HG03039 (cell line): Measurements from ENCODE around the gene TRAF3.

Source experiments
- ATAC-seq: cut with Tn5 transposase; IDR thresholded peaks from one replicate; pipeline ENCODE4 v1.9.1; 2021; ENCODE audit warnings: mild to moderate bottlenecking, moderate library complexity; ENCODE audit not compliant: unreplicated experiment

TRAF3 gene

GRCh38 chr14:102905116-102906108 lies 128.2 kb downstream of the TRAF3 start:
- no peak for ATAC-seq

GRCh38 chr14:102906616-102907302 lies 129.5 kb downstream of the TRAF3 start:
- no peak for ATAC-seq

DNA sequence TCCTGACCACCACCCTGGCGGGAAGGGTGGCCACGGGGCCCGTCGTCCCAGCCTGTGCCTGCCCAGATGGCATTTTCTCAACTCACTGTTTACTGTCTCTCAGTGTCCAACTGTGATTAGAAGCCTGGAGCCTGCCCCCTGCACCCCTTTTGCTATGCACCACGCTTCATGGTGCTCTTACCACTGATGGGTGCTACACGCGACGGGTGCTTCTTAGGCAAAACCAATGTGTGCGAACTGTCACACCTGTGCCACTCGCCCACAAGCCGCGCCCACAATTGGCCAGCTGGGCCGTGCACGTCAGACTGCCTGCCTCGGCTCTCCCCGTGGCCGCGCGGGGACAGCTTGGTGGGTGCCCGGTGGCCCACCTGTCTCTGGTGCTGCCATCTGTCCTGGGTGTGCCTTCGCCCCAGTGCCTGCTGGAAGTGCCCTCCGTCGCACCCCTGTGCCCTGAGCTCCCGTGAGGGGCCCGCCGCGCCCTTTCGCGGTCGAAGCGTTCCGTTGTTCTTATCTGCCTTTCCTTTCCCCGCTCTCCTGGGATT lies 130.1 kb downstream of the TRAF3 start:
- no peak for ATAC-seq

GRCh38 chr14:102907980-102908730 lies 130.9 kb downstream of the TRAF3 start:
- ATAC-seq = no peak

DNA sequence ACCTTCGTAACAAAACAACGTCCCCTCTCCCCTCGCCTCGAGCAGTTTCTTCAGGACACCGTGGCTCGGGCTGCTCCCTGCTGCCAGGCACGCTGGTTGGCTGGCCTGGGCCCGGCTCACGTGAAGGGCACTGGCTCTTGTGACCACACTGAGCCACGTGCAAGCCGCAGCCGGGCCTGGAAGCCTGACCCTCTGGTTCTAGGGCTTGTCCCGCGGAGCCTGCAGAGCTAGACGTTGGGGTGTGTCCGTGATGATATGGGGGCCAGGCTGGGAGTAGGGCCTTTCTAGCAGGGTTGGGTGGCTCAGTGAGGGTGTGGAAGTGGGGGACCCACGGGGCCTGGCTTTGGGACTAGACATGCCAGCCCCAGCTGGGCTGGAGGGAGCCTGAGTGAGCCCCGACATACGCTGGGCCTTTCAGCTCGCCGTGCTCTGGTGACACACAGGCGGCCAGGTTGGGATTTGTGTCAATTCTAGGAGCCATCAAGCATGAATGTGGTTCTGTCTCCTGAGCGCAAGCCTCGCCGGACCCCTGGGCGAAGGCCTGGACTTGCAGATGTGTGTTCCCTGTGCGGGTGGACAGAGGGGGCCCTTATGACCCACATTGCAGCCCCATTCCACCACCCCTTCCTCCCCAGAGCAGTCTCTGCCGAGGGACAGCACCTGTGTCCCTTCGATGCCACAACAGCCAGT lies 131.7 kb downstream of the TRAF3 start:
- ATAC-seq = no peak

DNA sequence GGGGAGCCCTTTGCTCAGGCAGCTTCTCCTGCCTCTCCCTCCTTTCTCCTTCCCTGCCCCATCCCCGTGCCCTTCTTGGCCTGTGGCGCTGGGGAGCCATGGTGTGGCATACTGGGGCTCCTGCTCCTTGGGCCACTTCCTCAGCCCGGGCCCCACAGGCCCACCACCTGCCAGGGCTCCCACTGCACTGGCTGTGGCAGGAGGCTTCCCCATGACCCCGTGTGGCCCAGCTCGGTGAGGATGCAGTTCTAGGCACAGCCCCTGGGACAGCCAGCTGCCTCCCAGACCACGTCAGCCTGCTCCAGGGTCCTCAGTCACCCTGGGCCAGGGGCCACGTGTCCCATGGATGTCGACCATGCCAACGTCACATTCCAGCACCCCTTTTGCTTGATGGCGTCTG lies 132.2 kb downstream of the TRAF3 start:
- no peak for ATAC-seq

DNA sequence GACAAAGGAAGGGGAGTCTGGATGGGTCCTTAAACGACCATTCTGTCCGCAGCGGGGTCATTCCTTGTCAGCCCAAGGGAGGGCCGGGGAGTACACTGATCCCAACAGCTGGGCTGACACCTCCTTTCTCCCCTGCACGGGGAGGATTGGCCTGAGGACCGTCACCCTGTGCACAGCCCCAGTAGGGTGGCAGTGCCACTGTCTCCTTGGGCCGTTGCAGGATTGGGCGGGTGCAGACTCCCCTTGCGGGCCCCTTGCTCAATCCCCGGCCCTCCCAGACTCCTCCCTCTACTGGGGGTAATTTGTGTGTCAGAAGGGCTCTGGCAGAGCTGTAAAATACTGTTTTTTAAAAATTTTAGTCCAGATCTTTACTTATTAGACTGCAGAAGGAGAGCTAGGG lies 132.7 kb downstream of the TRAF3 start:
- ATAC-seq = no peak

GRCh38 chr14:102910442-102910841 lies 133.2 kb downstream of the TRAF3 start:
- ATAC-seq = no peak

DNA sequence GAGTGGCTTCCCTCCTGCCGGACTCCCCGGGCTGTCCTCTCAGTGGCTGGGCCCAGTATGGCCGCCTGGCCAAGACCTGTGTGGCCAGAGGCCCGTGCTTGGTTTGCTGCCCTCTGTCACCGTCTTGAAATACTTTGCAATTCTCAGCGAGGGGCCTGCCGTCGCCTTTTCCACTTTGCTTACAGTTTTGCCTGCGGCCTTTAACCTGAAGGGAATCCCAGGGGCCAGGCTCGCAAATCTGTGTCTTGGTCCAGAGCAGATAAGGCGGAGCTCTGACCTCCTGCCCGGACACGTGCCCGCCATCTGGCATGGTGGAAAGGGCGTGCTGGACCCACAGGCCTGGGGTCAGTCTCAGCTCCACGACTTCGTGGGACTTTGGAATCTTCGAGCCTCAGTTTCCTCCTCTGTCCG lies 134.3 kb downstream of the TRAF3 start:
- no peak for ATAC-seq

- ATAC-seq = no peak
Observed at GRCh38 chr14:102911991-102912761, 134.9 kb downstream of the TRAF3 start.

DNA sequence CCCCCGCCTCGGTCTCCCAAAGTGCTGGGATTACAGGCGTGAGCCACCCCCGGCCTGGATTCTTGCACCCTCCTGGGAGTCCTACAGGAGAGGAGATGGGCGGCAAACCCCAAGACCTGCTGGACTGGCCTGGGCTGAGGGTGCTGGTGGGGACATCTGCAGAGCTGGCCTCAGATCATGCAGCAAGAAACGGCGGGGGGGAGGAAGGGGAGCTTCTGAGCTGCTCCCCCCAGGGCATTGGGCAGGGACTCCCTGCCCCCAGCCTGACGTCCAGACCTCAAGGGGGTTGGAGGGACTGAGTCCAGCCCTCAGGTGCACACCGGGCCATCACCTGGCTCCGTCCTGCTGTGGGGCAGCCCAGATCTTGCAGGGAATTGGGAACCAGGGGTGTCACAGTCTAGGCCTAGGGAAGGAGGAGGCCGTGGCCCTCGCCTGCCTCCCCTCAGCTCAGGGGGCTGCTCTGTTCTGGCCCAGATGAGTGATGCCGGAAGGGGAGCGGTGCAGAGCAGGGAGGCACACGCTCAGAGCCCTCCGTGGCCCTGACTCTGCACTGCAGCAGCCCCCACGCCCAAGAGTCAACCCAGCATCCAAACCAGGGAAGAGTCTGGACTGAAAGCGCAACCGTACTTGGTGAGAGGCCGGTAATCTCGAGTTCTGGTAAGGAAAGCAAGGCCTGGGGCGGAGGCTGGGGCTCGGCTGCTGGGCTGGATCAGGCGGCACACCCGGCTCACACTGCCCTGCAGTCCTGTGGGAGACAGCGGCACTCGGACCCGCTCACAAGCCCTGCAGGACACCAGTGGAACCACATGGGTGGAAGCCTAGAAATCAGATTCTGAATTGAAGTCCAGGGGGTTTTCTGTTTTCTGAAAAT lies 136.3 kb downstream of the TRAF3 start:
- no peak for ATAC-seq

GRCh38 chr14:102914474-102915291 lies 137.4 kb downstream of the TRAF3 start:
- no peak for ATAC-seq

DNA sequence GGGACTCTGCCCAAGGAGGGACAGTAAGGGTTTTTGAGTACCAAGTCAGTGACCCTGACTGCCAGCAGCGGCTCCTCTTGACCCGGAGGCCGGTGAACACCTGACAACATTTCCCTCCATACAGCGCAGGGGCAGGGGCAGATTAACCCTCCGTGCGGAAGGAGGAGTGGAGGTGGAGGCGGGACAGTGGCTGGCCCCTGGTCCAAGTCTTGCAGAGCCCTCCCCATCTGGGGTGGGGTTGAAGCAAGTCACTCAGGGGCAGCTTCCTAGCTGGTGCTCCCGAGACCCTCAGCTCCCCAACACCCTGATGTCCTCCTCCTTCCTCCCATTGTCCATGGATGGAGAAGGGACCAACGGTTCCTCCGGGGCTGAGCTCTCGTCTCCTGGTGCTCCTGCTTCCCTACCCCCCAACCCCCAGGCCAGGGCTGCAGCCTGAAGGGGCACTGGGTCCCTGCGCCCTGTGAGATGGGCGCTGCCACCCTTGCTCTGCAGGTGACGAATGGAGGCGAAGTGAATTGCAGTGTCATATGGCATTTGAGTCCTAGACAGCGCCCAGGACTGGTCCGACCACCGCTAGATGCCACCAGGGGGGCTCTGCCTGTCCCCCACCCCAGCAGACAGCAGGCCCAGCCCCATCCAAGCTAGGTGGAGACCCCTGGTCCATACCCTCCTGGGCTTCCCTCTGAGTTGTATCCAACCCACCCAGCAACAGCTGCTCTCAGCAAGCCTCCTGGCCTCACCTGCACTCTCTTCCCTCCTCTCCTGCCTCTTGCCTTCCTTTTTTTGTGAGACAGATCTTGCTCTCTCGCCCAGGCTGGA lies 138.3 kb downstream of the TRAF3 start:
- ATAC-seq = no peak

DNA sequence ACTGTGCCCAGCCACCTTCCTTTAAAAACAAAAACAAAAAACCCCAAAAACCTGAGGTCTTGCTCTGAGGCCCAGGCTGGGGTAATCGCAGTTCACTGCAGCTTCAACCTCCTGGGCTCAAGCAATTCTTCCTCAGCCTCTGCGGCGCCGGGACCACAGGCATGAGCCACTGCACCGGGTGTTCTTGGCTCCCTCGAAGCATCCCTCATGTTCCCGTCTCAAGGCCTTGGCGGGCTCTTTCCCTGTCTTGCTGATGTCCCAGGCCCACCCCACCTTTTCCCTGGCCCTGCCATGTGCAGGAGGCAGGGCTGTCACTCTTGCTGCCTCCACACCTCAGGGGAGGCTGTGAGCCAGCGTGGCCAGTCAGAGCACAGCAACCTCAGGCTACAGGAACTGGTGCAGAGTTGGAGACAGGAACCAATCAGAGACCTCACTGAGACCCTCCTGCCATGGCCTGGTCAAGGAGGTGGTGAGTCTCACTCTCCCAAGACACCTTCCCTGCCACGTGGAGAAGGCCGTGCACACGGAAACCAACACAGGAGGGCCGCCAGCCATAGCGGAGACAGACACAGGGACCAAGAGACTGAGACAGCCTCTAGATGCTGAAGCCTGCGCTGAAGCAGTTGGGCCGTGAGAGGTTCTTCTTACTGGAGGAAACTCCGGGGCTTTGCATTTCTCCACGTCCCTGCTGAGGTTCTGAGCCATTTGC lies 139.3 kb downstream of the TRAF3 start:
- ATAC-seq = no peak

- ATAC-seq = no peak
Observed at GRCh38 chr14:102917056-102917385, 139.8 kb downstream of the TRAF3 start.

GRCh38 chr14:102917469-102918211 lies 140.4 kb downstream of the TRAF3 start:
- ATAC-seq = no peak
